DMS 273 treated with DMSO at 0.1 percent for 48 hours (cell line): Measurements from ENCODE around the gene ARMC9.
"Not testable (repeated sequence)": the region's sequence is repeated elsewhere in the genome, so short reads cannot be mapped to it uniquely, and the experiment has no call there.

Experiments
- DNase-seq: peaks from one replicate; lab custom pipeline; 2025; lab: John Stamatoyannopoulos, UW

Gene ARMC9

GRCh38 chr2:231198291-231199173 lies at the start of gene ARMC9:
Gene ARMC9 (plus strand): TSS chr2:231198631. CDS start chr2:231206239, 7,608 bp downstream.
- DNase-seq: peak; percentile 22

GRCh38 chr2:231152800-231153557 lies 45.5 kb upstream of the ARMC9 start:
- no peak for DNase-seq

GRCh38 chr2:231159306-231159705 lies 39.1 kb upstream of the ARMC9 start:
- no peak for DNase-seq

GRCh38 chr2:231160701-231161100 lies 37.7 kb upstream of the ARMC9 start:
- no peak for DNase-seq

GRCh38 chr2:231161252-231161839 lies 37.1 kb upstream of the ARMC9 start:
- no peak for DNase-seq

GRCh38 chr2:231161877-231162329 lies 36.5 kb upstream of the ARMC9 start:
- DNase-seq: no peak

GRCh38 chr2:231163011-231163410 lies 35.4 kb upstream of the ARMC9 start:
- DNase-seq: no peak

- DNase-seq: no peak
These were observed 34.9 kb upstream of the ARMC9 start for GRCh38 chr2:231163414-231164095.

GRCh38 chr2:231167745-231168459 lies 30.5 kb upstream of the ARMC9 start:
- DNase-seq: no peak

- DNase-seq: no peak
These were observed 29.8 kb upstream of the ARMC9 start for GRCh38 chr2:231168460-231169139.

GRCh38 chr2:231169488-231169887 lies 28.9 kb upstream of the ARMC9 start:
- no peak for DNase-seq

GRCh38 chr2:231170055-231170454 lies 28.4 kb upstream of the ARMC9 start:
- no peak for DNase-seq

GRCh38 chr2:231172025-231172424 lies 26.4 kb upstream of the ARMC9 start:
- no peak for DNase-seq

GRCh38 chr2:231174211-231174651 lies 24.2 kb upstream of the ARMC9 start:
- DNase-seq: no peak

GRCh38 chr2:231176066-231176465 lies 22.4 kb upstream of the ARMC9 start:
- no peak for DNase-seq

GRCh38 chr2:231177156-231178025 lies 21.0 kb upstream of the ARMC9 start:
- DNase-seq: no peak

- DNase-seq: not testable (repeated sequence)
These were observed 19.6 kb upstream of the ARMC9 start for GRCh38 chr2:231178805-231179204.

- no peak for DNase-seq
These were observed 16.4 kb upstream of the ARMC9 start for GRCh38 chr2:231181860-231182512.

GRCh38 chr2:231182513-231182899 lies 15.9 kb upstream of the ARMC9 start:
- DNase-seq: no peak
